Gastrocnemius medialis (tissue), 4 donors: Measurements from ENCODE around the gene SPAG4.

Source experiments
- CTCF ChIP-seq, 5 experiments: fragments of 450-650 bp in 3 of 5; fragments of 200-600 bp in 2 of 5; sonication (generic) in 2 of 5; IDR thresholded peaks in 4 of 5; conservative IDR thresholded peaks in 1 of 5; 1 replicate in 4 of 5; 2 replicates in 1 of 5; pipeline ENCODE4 v1.5.1; 2016 to 2019; ENCODE audit warnings: antibody characterized with exemption in 5 of 5, mild to moderate bottlenecking in 3 of 5, moderate library complexity in 3 of 5
- POLR2A ChIP-seq, 2 donors: fragments of 450-650 bp; IDR thresholded peaks; one replicate each; pipeline ENCODE4 v1.6.1; 2017; ENCODE audit warnings: antibody characterized with exemption in 2 of 2, mild to moderate bottlenecking in 2 of 2, moderate library complexity in 2 of 2

GRCh38 chr20:35618263-35619131, 2.9 kb downstream of the SPAG4 start:
- TF ChIP-seq POLR2A (IDR thresholded peaks at IDR 0.05) = no peak
- no peak for TF ChIP-seq CTCF (IDR thresholded peaks at IDR 0.05 in 4 of 5, conservative IDR thresholded peaks at IDR 0.05 in 1 of 5)
